C4-2B (cell line): Measurements from ENCODE around the gene GABPB2.

Source experiments
- H3K27ac ChIP-seq: fragments of 450-650 bp; 2 replicates; pipeline ENCODE4 v1.5.1; 2017
- CTCF ChIP-seq: fragments of 450-650 bp; conservative IDR thresholded peaks from 2 replicates; pipeline ENCODE4 v1.5.1; 2017; ENCODE audit warnings: mild to moderate bottlenecking
- ZFX ChIP-seq: fragments of 450-650 bp; IDR thresholded peaks from 2 replicates; pipeline ENCODE4 v1.6.1; 2017

The GABPB2 gene

GRCh38 chr1:151113877-151114276, 43.3 kb downstream of the GABPB2 start:
- H3K27ac ChIP-seq: no peak overlapping the region
- TF ChIP-seq ZFX (no peak), CTCF (no peak)

DNA sequence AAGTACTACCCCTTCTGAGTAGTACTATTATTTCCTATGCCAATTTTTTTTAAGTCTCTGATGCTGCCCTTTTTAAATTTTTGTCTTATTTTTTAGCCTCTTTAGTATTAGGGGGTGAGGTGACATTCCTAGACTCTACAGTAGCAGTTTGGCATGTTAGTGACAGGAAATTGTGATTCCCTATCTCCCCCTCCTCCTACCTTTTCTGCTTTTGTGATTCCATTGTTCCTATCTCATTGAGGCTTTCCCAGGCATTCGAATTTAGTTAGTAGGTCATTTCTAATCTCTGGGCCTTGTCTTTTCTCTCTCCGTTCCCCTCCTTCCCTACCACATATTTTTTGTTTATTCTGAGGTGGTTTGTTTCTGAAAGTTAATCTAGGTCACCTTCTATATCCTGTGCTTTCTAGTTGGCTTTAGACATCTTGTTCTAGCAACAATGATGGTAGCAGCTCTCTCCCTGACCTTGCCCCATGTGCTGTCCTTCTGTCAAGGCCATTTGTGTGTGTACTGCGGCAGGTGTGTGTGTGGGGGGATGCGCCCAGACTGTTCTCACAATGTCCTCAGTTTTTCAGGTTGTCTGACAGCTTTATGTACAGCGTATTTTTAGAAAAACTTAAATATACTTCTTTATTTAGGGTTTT, 54.3 kb downstream of the GABPB2 start:
- TF ChIP-seq ZFX: no peak
- TF ChIP-seq CTCF: no peak
- no peak overlapping the region for H3K27ac ChIP-seq

GRCh38 chr1:151128800-151129199, 58.2 kb downstream of the GABPB2 start:
- no peak for TF ChIP-seq ZFX
- TF ChIP-seq CTCF: no peak
- no peak overlapping the region for H3K27ac ChIP-seq

GRCh38 chr1:151130987-151131586, 60.5 kb downstream of the GABPB2 start:
- no peak overlapping the region for H3K27ac ChIP-seq
- TF ChIP-seq CTCF (no peak), ZFX (no peak)

DNA sequence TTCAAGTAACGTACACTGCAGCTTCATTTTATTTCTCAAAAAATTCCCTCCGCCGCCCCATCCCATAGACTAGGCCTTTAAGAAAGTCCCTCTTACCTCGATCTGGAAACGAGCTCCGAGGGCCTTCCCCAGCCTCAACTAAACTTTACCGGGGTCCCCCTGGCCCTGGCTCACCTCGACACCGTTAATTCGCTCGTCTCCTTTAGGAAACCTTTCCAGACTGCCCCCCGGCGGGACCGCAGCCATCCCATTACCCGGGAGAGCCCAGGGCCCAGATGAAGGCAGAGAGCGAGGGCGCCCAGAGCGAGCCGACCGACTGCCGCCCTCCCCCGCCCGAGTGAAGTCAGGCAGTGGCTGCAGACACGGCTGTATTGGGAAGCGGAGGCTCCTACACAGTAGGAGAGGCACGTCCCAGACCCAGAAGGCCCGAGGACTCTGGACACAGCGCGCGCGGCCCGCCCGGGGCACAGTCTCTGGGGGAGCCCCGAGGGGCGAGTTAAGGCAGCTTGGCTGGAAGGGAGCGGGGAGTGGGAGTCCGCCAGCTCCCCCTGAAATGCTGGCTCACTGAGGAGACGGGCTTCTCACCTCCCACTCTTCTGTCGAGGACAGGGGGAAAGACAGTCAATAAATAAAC, 61.3 kb downstream of the GABPB2 start:
- TF ChIP-seq ZFX: no peak
- TF ChIP-seq CTCF: no peak
- no peak overlapping the region for H3K27ac ChIP-seq

DNA sequence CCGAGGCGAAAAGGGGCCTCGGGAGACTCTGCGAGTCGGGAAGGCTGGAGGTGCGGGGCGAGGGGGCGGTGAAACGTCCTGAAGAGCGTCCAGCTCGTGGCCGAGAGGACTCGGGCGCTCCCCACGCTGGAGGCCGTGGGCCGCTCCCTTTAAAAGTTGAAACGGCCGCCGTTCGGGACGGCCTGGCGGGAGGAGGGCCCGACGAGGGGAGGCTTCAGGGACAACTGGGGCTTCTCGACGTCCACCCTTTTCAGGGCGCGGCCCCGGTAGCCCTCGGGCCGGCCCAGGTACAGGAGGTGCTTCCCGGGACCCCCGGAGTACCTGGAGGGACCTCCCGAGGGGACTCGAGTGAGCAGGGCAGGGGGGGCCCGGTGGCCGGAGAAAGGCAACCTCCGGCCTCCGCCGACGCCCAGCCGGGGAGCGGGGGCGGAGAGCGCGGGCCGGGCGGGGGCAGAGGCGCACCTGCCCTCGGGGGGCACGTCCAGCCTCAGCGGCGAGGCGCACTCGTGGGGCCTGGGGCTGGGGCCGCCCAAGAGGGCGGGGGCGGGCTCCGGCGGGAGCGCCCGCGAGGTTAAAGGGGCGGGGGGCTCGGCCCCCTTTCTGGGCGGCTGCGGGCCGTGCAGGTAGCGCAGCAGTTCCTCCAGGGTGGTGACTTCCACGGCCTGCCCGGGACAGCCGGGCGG, 61.9 kb downstream of the GABPB2 start:
- TF ChIP-seq ZFX (no peak), CTCF (no peak)
- no peak overlapping the region for H3K27ac ChIP-seq
